NCI-H69 (cell line): ENCODE data around the gene FRK.
A peak's percentile ranks its signal among the peaks of the same experiment; 100 is the strongest.
"Not testable (repeated sequence)": the region's sequence is repeated elsewhere in the genome, so short reads cannot be mapped to it uniquely, and the experiment has no call there.

Experiments used
- DNase-seq: peaks from one replicate; lab custom pipeline; 2025; lab: John Stamatoyannopoulos, UW

Gene FRK

GRCh38 chr6:116074732-116075390 lies 14.2 kb upstream of the FRK start:
- DNase-seq: no peak

DNA sequence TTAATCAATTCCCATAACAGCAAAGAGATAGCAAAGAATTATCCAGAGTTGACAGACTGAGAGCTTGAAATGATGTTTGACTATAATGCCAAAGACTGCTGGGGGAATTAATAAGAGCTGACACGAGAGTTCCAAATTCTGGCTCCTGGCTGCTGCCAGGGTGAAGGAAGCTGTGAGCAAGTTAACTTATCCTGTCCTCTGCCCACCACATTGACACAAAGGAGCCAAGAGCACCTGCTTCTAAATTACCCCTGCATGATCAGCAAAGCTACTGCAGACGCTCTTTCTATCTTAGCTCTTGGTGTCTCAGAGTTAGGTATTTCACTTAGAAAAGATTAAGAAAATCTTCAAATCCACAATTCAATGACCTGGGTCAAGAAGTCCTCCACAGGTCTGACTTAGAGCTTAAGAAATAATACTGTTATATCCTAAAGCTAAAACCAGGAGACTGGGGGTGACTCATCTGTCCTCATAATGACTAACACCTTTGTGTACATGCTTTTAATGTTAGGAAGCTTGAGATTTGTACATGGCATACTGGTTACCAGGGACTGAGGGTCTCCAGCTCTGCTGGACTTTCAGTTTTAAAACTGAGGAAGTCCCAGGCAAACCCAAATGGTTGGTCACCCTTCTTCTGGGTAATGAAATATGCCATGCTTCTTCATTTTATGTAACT lies 13.2 kb upstream of the FRK start:
- peak; percentile 49 for DNase-seq

DNA sequence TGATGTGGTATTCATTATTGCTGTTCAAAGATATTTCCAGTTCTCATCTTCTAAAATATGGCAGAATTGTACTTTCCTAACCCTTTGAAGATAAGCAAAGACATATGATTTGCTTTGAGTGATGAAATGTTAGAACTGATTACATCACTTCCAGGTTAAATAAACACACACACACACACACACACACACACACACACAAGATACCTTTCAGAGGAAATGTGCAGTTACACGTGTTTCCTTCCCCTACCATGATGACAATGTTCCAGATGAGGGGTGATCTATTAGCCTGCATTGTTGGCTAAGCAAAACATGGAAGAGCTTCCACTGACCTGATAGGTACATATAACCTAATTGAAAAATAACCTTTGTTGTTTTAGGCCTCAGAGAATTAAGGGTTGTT lies 11.7 kb upstream of the FRK start:
- peak; percentile 38 for DNase-seq

GRCh38 chr6:116070616-116071389 lies 10.1 kb upstream of the FRK start:
- DNase-seq: peak; percentile 41

DNA sequence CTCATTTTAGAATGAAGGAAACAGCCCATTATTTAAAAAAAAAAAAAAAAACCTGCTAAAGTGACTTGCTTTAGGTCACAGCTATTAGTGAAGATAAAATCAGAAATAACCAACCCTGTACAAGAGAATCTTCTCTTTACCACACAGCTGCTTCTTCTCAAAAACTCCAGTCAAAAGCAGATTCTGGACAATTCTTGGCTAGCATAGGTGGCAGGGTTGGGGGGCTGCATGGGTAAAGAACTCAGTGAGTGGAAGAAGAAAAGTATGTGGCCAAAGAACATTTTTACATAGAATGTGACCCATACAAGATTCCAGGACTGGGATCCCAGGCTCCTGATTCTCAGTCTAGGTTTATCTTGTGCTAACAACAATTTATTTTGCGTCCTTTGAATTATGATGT lies 9.4 kb upstream of the FRK start:
- no peak for DNase-seq

DNA sequence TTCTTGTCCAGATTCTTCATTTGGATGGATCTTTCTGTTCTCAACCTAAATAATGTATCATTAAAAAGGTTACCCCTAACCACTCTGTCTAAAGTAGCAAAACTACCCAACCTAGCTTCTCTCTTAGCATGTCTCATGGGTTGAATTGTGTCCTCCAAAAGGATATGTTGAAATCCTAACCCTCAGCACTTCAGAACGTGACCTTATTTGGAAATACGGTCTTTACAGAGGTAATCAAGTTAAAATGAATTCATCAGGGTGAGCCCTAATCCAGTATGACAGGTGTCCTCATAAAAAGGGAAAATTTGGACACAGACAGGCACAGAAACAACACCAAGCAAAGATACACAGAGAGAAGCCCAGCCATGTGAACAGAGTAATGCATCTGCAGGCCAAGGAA lies 6.1 kb upstream of the FRK start:
- no peak for DNase-seq

DNA sequence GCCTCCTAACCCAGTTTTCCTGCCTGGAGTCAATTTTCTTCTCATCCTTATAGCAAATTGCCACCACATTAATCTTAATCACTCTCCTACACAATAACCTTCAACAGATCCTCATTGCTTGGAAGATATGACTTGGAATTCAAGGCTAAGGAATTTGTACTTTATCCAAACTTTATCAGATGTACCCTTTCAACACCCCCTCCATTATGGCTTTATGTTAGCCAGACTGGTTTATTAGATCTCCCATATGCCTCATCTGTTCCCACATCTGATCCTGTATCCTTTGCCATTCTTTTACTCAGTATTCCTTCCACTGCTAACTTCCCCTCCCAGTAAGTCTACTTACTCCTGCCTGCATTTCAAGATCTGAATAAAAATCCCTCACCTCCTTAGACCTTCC lies 4.0 kb upstream of the FRK start:
- DNase-seq: no peak

GRCh38 chr6:116062496-116062895 lies 1.8 kb upstream of the FRK start:
- no peak for DNase-seq

GRCh38 chr6:116059713-116060571 lies 749 bp downstream of the FRK start:
- DNase-seq: peak; percentile 70

DNA sequence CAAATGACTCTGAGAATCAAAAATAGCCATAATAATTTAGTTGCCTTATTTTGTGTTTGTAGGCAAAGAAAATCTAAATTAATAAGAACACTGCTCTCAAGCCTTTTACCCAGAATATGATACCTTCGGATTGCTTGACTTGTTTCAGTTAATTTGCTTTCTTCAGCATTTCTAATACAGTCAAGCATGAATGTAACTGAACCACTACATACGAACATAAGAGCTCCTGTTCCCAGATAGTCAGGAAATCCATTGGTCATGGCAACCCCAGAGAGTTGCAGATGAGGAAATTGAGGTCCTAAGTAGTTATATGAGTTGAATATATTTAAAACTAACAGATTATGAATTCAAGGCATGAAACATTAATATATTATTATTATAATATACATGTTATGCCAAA lies 2.9 kb downstream of the FRK start:
- peak; percentile 30 for DNase-seq

DNA sequence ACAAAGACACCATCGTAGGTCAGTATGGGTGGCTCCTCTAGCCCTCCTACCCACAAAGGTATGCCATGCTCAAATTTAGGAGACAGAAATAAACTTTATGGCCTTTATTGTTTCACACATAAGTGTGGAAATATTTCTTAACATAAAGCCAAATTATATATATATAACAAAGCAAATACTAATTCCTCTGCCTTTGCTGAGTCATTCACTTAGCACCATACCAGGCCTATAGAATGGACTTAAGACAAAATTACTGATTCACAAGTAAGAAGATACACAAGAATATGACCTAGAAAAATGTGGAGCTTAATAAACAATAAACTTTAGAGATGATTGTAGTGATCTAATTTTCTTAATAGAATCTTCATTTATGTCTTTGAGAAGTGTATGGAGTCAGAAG lies 5.2 kb downstream of the FRK start:
- DNase-seq: no peak

GRCh38 chr6:116051244-116051643 lies 9.4 kb downstream of the FRK start:
- no peak for DNase-seq

- no peak for DNase-seq
Observed at GRCh38 chr6:116050737-116051136, 10.0 kb downstream of the FRK start.

GRCh38 chr6:116049321-116049720 lies 11.4 kb downstream of the FRK start:
- no peak for DNase-seq

- DNase-seq: no peak
Observed at GRCh38 chr6:116047173-116047933, 13.3 kb downstream of the FRK start.

DNA sequence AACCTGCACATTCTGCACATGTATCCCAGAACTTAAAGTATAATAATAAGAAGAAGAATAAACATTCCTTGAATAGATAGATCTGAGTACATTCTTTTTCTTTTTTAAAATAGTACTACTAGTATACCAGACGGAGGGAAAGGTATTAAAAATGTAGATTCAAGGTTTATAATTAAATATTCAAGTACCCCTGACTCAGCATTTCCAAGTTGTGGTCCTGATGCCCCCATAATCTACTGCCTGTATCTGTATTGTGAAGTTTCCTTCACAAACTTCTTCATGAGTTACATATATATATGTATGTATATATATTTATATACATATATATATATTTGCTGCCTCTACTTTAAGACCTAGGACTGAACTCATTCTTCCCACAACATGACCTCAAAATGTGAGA lies 14.0 kb downstream of the FRK start:
- DNase-seq: no peak

- not testable (repeated sequence) for DNase-seq
Observed at GRCh38 chr6:116046272-116046671, 14.4 kb downstream of the FRK start.

- no peak for DNase-seq
Observed at GRCh38 chr6:116041934-116042333, 18.8 kb downstream of the FRK start.

- no peak for DNase-seq
Observed at GRCh38 chr6:116040993-116041392, 19.7 kb downstream of the FRK start.

DNA sequence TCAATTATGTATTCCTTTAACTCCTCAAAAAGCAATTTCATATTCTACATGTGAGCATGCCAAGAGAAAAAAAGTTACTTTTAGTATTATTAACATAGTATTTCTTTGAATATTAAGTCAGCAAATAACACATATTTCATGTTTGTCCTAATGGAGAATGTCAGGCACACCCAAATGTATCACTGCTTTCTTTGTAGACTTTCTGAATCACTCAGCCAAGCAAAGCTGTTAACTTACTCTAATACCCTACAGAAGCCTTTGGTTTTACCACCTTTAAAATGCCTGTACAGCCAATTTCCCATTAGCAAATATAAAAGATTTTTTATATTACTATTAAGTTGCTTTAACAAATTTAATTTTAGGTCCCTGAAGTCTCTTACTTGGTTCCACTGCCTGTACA lies 23.8 kb downstream of the FRK start:
- no peak for DNase-seq

GRCh38 chr6:116036075-116036773 lies 24.5 kb downstream of the FRK start:
- DNase-seq: no peak
